HepG2 (cell line): ENCODE results near the gene SNX24. TPM values are rescaled to one million over a fixed set of nuclear protein-coding genes. Genes with fewer than 3 reads are reported as not detected.
"Not testable (repeated sequence)": the region's sequence is repeated elsewhere in the genome, so short reads cannot be mapped to it uniquely, and the experiment has no call there.

Experiments used
- ATAC-seq: fragments of 200-7000 bp; cut with Tn5 transposase; 3 replicates; pipeline ENCODE4 v1.9.1; 2020; ENCODE audit warnings: mild to moderate bottlenecking, moderate library complexity
- BruUV-seq: library from RNA; stranded (reverse); fragments of 400-500 nt; replicated peaks from 2 replicates; lab custom pipeline; 2021; lab: Mats Ljungman, UMichigan
- CTCF ChIA-PET: fragments of 300-600 bp; formaldehyde crosslinking; extraction: SDS; loops from one replicate; lab custom pipeline; 2021; ENCODE audit warnings: low total read pairs, inconsistent platforms, low intra/inter-chr PET ratio; lab: Yijun Ruan, JAX
- POLR2A ChIA-PET: fragments of 350-600 bp; sonication (Branson Sonifier 250); formaldehyde crosslinking; loops from one replicate; lab custom pipeline; 2020; ENCODE audit warnings: antibody characterized with exemption, inconsistent platforms; lab: Yijun Ruan, JAX
- DNase-seq: peaks from one replicate; pipeline ENCODE4 v3.0.0-alpha.2; 2015; ENCODE audit warnings: low spot score
- FAIRE-seq: peaks from 3 replicates; lab custom pipeline; 2011; peaks lifted over from hg19 to GRCh38; lab: Jason Lieb, UNC
- H2AFZ ChIP-seq: one replicate; pipeline ENCODE4 v1.6.1; 2011; ENCODE audit warnings: low read length, inconsistent platforms
- H3K27ac ChIP-seq: fragments of 300-600 bp; 3 replicates; pipeline ENCODE4 v1.8.0; 2011; ENCODE audit warnings: mixed run types, mild to moderate bottlenecking, mixed read lengths, low read length, inconsistent platforms; ENCODE audit not compliant: insufficient read depth; ENCODE audit errors: extremely low read length
- H3K27me3 ChIP-seq, 2 experiments: fragments of 200-600 bp in 1 of 2; 2 replicates in 1 of 2; 3 replicates in 1 of 2; pipeline versions ENCODE4 v1.6.0 to v1.8.0; 2011; ENCODE audit warnings: low read length in 2 of 2, mild to moderate bottlenecking in 2 of 2, moderate library complexity in 2 of 2, inconsistent platforms in 1 of 2; ENCODE audit not compliant: insufficient read depth in 2 of 2, control insufficient read depth in 1 of 2
- H3K36me3 ChIP-seq, 2 experiments: fragments of 200-600 bp in 1 of 2; replicated peaks in 1 of 2; 2 replicates in 1 of 2; 3 replicates in 1 of 2; pipeline versions ENCODE4 v1.5.1 to v1.8.0; 2011; ENCODE audit warnings: low read length in 2 of 2, inconsistent platforms in 1 of 2; ENCODE audit not compliant: insufficient read depth in 2 of 2, control insufficient read depth in 1 of 2
- H3K4me1 ChIP-seq: 2 replicates; pipeline ENCODE4 v1.5.1; 2012; ENCODE audit warnings: low read length, inconsistent platforms; ENCODE audit not compliant: insufficient read depth
- H3K4me2 ChIP-seq: 2 replicates; pipeline ENCODE4 v1.6.0; 2011; ENCODE audit warnings: low read depth, low read length, inconsistent platforms
- H3K4me3 ChIP-seq, 3 experiments: fragments of 200-600 bp in 1 of 3; sonication (generic), shearing (Covaris generic) in 1 of 3; replicated peaks in 1 of 3; 2 replicates each; pipeline ENCODE4 v1.5.1; 2011 to 2016; ENCODE audit warnings: low read length in 3 of 3, inconsistent platforms in 2 of 3, low read depth in 2 of 3, mild to moderate bottlenecking in 2 of 3, control low read depth in 1 of 3, mixed read lengths in 1 of 3; ENCODE audit not compliant: insufficient read depth in 1 of 3
- H3K79me2 ChIP-seq: one replicate; pipeline ENCODE4 v1.6.1; 2011; ENCODE audit warnings: low read length, inconsistent platforms; ENCODE audit not compliant: insufficient read depth
- H3K9ac ChIP-seq: 2 replicates; pipeline ENCODE4 v1.6.0; 2011; ENCODE audit warnings: mild to moderate bottlenecking, low read depth, low read length, inconsistent platforms; ENCODE audit not compliant: insufficient read depth
- H3K9me3 ChIP-seq: 2 replicates; pipeline ENCODE4 v1.5.1; 2012; ENCODE audit warnings: mild to moderate bottlenecking, low read length
- H4K20me1 ChIP-seq: 2 replicates; pipeline ENCODE4 v1.6.0; 2011; ENCODE audit warnings: inconsistent platforms, mild to moderate bottlenecking, low read length, moderate library complexity; ENCODE audit not compliant: insufficient read depth
- NFAT5 ChIP-seq: sonication (generic); formaldehyde crosslinking; IDR thresholded peaks from 2 replicates; pipeline ENCODE4 v1.4.0; 2020; ENCODE audit warnings: missing genetic modification reagents
- SNRNP70 ChIP-seq: fragments of 200-400 bp; formaldehyde crosslinking; IDR thresholded peaks from 2 replicates; pipeline ENCODE4 v1.6.1; 2017; ENCODE audit warnings: mild to moderate bottlenecking, low read depth, low read length, moderate library complexity
- TEAD3 ChIP-seq: optimal IDR thresholded peaks from 2 replicates; pipeline ENCODE3; 2016; ENCODE audit warnings: borderline replicate concordance
- ZFX ChIP-seq: sonication (generic); formaldehyde crosslinking; IDR thresholded peaks from 2 replicates; pipeline ENCODE4 v1.4.0; 2020; ENCODE audit warnings: mild to moderate bottlenecking, low read depth, missing genetic modification reagents, moderate library complexity
- WGBS: methylation state at CpG from one replicate; pipeline ENCODE4 v1.1.6; 2017; ENCODE audit warnings: low lambda C conversion rate; 5-methylcytosine and 5-hydroxymethylcytosine counted together
- in situ Hi-C: cut with HindIII; loops from 2 replicates; pipeline ENCODE4 v1.10.0; 2017; ENCODE audit warnings: low pct_unique_long_range_greater_than_20kb; ENCODE audit not compliant: extremely low pct_ligation_motif_present
- intact Hi-C: fragments of 100-400 bp; cut with micrococcal nuclease; formaldehyde crosslinking; loops from one replicate; pipeline ENCODE4 v1.10.0; 2022; ENCODE audit not compliant: unreplicated experiment
- polyA plus RNA-seq, 8 experiments: library from polyadenylated mRNA; depleted of rRNA in 3 of 8; stranded (reverse) in 7 of 8; unstranded in 1 of 8; fragments of >200 nt; fragmentation: Illumina TruSeq in 4 of 8; extraction: Trizol in 4 of 8; gene quantifications; 2 replicates each; pipeline versions ENCODE4 v1.2.1 to v1.2.3, GENCODE V29; 2011 to 2016; ENCODE audit warnings: low read depth in 4 of 8, missing spikeins in 1 of 8, mixed read lengths in 1 of 8; ENCODE audit not compliant: insufficient read depth in 1 of 8
- total RNA-seq, 5 experiments: library from RNA; depleted of rRNA; stranded (reverse); fragments of >200 nt; fragmentation: Illumina TruSeq; extraction: Trizol; gene quantifications; 2 replicates each; pipeline ENCODE4 v1.2.3, GENCODE V29; 2016; ENCODE audit warnings: low read depth in 1 of 5
- TF ChIP-seq, protein P1 (sequence below): sonication (generic); formaldehyde crosslinking; IDR thresholded peaks from 2 replicates; pipeline ENCODE4 v1.4.0; 2020; ENCODE audit warnings: missing genetic modification reagents

SNX24 gene
- total and polyA plus RNA-seq, 2 of the 13 experiments (the other 11 are each of a cell fraction or from before 2014, with no cell fraction given) = 7.2 to 23.7 TPM

DNA sequence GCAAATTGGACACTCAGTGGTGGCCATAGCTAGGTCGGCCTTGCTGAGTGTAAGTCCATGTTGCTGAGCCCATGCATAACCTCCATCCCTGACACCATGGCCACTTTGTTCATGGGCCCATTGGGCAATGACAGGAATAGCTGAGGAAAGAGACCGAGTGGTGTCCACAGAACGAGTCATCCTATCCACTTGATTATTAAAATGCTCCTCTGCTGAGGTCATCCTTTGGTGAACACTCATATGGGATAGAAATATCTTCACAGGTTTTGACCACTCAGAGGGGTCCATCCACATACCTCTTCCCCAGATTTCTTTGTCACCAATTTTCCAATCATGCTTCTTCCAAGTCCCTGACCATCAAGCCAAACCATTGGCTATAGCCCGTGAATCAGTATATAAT lies 127.5 kb downstream of the SNX24 start (continued):
- TF ChIP-seq NFAT5 (CRISPR knock-in tag) (no peak), TEAD3 (CRISPR knock-in tag) (no peak), SNRNP70 (no peak), ZFX (CRISPR knock-in tag) (no peak)
- TF ChIP-seq, protein P1, sequence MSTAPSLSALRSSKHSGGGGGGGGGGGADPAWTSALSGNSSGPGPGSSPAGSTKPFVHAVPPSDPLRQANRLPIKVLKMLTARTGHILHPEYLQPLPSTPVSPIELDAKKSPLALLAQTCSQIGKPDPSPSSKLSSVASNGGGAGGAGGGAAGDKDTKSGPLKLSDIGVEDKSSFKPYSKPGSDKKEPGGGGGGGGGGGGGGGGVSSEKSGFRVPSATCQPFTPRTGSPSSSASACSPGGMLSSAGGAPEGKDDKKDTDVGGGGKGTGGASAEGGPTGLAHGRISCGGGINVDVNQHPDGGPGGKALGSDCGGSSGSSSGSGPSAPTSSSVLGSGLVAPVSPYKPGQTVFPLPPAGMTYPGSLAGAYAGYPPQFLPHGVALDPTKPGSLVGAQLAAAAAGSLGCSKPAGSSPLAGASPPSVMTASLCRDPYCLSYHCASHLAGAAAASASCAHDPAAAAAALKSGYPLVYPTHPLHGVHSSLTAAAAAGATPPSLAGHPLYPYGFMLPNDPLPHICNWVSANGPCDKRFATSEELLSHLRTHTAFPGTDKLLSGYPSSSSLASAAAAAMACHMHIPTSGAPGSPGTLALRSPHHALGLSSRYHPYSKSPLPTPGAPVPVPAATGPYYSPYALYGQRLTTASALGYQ (CRISPR knock-in tag) = no peak
- TF ChIP-seq, all 625 proteins: peak for 0

GRCh38 chr5:122973759-122974158 lies 128.3 kb downstream of the SNX24 start:
- H4K20me1 ChIP-seq, POLR2A ChIA-PET, H3K4me2 ChIP-seq, H3K4me3 ChIP-seq, H3K27me3 ChIP-seq, FAIRE-seq, ATAC-seq, H2AFZ ChIP-seq, DNase-seq, H3K27ac ChIP-seq, H3K79me2 ChIP-seq, in situ Hi-C loops, H3K9me3 ChIP-seq, H3K9ac ChIP-seq, intact Hi-C loops, BruUV-seq, CTCF ChIA-PET, H3K36me3 ChIP-seq: not testable (repeated sequence)
- peaks cover 25% of the 10 kb centered on the region for H3K4me1 ChIP-seq
- no CpG with 5 or more reads among the region's 1 CpG for WGBS

- H3K36me3 ChIP-seq, POLR2A ChIA-PET, intact Hi-C loops, FAIRE-seq, DNase-seq, H3K4me3 ChIP-seq, H3K79me2 ChIP-seq, BruUV-seq, H3K27me3 ChIP-seq, H3K27ac ChIP-seq, H2AFZ ChIP-seq, H3K9me3 ChIP-seq, H3K9ac ChIP-seq, ATAC-seq, in situ Hi-C loops, H3K4me2 ChIP-seq, H4K20me1 ChIP-seq, CTCF ChIA-PET: not testable (repeated sequence)
- 100% methylated on average over 3 of the region's 3 CpGs for WGBS
- H3K4me1 ChIP-seq = peaks cover 30% of the 10 kb centered on the region
These were observed 128.8 kb downstream of the SNX24 start for GRCh38 chr5:122974251-122974650.
